GM21786 (cell line): ENCODE results near the gene MROH2A.
"Not testable (repeated sequence)": the region's sequence is repeated elsewhere in the genome, so short reads cannot be mapped to it uniquely, and the experiment has no call there.

ENCODE experiments used
- ATAC-seq: cut with Tn5 transposase; IDR thresholded peaks from one replicate; pipeline ENCODE4 v1.9.1; 2021; ENCODE audit not compliant: unreplicated experiment

The MROH2A gene

GRCh38 chr2:233853353-233853752, 75.2 kb downstream of the MROH2A start:
- ATAC-seq: no peak

- ATAC-seq: no peak
Observed at GRCh38 chr2:233853883-233854240, 75.7 kb downstream of the MROH2A start.

- peak; percentile 98 for ATAC-seq
Observed at GRCh38 chr2:233854241-233854981, 76.3 kb downstream of the MROH2A start, which contains the start of gene HJURP. TSS of gene HJURP (minus strand) at chr2:233854535. CDS start at chr2:233854500, 35 bp downstream.

- ATAC-seq: no peak
Observed at GRCh38 chr2:233855345-233855744, 77.2 kb downstream of the MROH2A start.

- no peak for ATAC-seq
Observed at GRCh38 chr2:233856184-233856583, 78.1 kb downstream of the MROH2A start.

- no peak for ATAC-seq
Observed at GRCh38 chr2:233857511-233858141, 79.5 kb downstream of the MROH2A start.

- ATAC-seq: no peak
Observed at GRCh38 chr2:233858331-233858730, 80.2 kb downstream of the MROH2A start.

- no peak for ATAC-seq
Observed at GRCh38 chr2:233862261-233862768, 84.2 kb downstream of the MROH2A start.

GRCh38 chr2:233865838-233866237, 87.7 kb downstream of the MROH2A start:
- no peak for ATAC-seq

- no peak for ATAC-seq
Observed at GRCh38 chr2:233866479-233866878, 88.3 kb downstream of the MROH2A start.

- peak; percentile 48 for ATAC-seq
Observed at GRCh38 chr2:233867993-233868532, 89.9 kb downstream of the MROH2A start, which contains the start of gene MSL3B. TSS of gene MSL3B (minus strand) at chr2:233868386.

- no peak for ATAC-seq
Observed at GRCh38 chr2:233871432-233871831, 93.3 kb downstream of the MROH2A start.

- not testable (repeated sequence) for ATAC-seq
Observed at GRCh38 chr2:233872125-233872524, 94.0 kb downstream of the MROH2A start.

- ATAC-seq: no peak
Observed at GRCh38 chr2:233882353-233882752, 104.2 kb downstream of the MROH2A start.
